Measurements from ENCODE around the gene SCD. TPM values are rescaled to one million over a fixed set of nuclear protein-coding genes. Genes with fewer than 3 reads are reported as not detected.

Gene SCD
- total and polyA plus RNA-seq, 2 of the 13 experiments (the other 11 are each of a cell fraction or from before 2014, with no cell fraction given), result 492 to 512 TPM

DNA sequence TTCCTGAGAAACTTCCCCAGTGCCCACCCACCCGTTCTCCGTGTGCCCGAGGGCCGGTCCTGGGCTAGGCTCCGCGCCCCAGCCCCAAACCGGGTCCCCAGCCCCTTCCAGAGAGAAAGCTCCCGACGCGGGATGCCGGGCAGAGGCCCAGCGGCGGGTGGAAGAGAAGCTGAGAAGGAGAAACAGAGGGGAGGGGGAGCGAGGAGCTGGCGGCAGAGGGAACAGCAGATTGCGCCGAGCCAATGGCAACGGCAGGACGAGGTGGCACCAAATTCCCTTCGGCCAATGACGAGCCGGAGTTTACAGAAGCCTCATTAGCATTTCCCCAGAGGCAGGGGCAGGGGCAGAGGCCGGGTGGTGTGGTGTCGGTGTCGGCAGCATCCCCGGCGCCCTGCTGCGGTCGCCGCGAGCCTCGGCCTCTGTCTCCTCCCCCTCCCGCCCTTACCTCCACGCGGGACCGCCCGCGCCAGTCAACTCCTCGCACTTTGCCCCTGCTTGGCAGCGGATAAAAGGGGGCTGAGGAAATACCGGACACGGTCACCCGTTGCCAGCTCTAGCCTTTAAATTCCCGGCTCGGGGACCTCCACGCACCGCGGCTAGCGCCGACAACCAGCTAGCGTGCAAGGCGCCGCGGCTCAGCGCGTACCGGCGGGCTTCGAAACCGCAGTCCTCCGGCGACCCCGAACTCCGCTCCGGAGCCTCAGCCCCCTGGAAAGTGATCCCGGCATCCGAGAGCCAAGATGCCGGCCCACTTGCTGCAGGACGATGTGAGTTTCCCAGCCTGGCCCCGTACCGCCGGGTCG is at the start of gene SCD (continued):
- no peak for TF ChIP-seq ELF4 (CRISPR knock-in tag; IDR thresholded peaks at IDR 0.05; ENCODE audit: borderline replicate concordance)
- 0 out of 2 replicates have a peak, but pooled peaks have one; percentile 26 for TF ChIP-seq ZNF629 (CRISPR knock-in tag; conservative IDR thresholded peaks at IDR 0.05)
- TF ChIP-seq NPAS2 (CRISPR knock-in tag; IDR thresholded peaks at IDR 0.05; ENCODE audit: borderline replicate concordance), result no peak
- TF ChIP-seq ZNF354B (CRISPR knock-in tag; IDR thresholded peaks at IDR 0.05), result no peak
- TF ChIP-seq, protein P1, sequence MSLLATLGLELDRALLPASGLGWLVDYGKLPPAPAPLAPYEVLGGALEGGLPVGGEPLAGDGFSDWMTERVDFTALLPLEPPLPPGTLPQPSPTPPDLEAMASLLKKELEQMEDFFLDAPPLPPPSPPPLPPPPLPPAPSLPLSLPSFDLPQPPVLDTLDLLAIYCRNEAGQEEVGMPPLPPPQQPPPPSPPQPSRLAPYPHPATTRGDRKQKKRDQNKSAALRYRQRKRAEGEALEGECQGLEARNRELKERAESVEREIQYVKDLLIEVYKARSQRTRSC (CRISPR knock-in tag; IDR thresholded peaks at IDR 0.05; ENCODE audit: low read depth), result no peak
- TF ChIP-seq MAFF (IDR thresholded peaks at IDR 0.05; ENCODE audit: low read depth, low read length), result no peak
- TF ChIP-seq ZNF101 (CRISPR knock-in tag; IDR thresholded peaks at IDR 0.05; ENCODE audit: borderline replicate concordance, low read depth), result no peak
- TF ChIP-seq, protein P2, sequence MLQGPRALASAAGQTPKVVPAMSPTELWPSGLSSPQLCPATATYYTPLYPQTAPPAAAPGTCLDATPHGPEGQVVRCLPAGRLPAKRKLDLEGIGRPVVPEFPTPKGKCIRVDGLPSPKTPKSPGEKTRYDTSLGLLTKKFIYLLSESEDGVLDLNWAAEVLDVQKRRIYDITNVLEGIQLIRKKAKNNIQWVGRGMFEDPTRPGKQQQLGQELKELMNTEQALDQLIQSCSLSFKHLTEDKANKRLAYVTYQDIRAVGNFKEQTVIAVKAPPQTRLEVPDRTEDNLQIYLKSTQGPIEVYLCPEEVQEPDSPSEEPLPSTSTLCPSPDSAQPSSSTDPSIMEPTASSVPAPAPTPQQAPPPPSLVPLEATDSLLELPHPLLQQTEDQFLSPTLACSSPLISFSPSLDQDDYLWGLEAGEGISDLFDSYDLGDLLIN (CRISPR knock-in tag; IDR thresholded peaks at IDR 0.05; ENCODE audit: borderline replicate concordance), result no peak
- TF ChIP-seq ZNF296 (CRISPR knock-in tag; conservative IDR thresholded peaks at IDR 0.05), result peak; percentile 24; the same call in 1 of the 2 replicates
- no peak for TF ChIP-seq ARHGAP35 (CRISPR knock-in tag; IDR thresholded peaks at IDR 0.05; ENCODE audit: borderline replicate concordance)
- TF ChIP-seq, protein P3, sequence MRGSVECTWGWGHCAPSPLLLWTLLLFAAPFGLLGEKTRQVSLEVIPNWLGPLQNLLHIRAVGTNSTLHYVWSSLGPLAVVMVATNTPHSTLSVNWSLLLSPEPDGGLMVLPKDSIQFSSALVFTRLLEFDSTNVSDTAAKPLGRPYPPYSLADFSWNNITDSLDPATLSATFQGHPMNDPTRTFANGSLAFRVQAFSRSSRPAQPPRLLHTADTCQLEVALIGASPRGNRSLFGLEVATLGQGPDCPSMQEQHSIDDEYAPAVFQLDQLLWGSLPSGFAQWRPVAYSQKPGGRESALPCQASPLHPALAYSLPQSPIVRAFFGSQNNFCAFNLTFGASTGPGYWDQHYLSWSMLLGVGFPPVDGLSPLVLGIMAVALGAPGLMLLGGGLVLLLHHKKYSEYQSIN (CRISPR knock-in tag; IDR thresholded peaks at IDR 0.05; ENCODE audit: borderline replicate concordance), result 0 out of 2 replicates have a peak, but pooled peaks have one; percentile 44
- peak; percentile 96 for TF ChIP-seq LCORL (IDR thresholded peaks at IDR 0.05)
- peak; percentile 89 for TF ChIP-seq LCORL (CRISPR knock-in tag; IDR thresholded peaks at IDR 0.05)
- no peak for TF ChIP-seq MBNL3 (CRISPR knock-in tag; conservative IDR thresholded peaks at IDR 0.05)
- TF ChIP-seq ZNF563 (CRISPR knock-in tag; IDR thresholded peaks at IDR 0.05), result peak; percentile 100
- TF ChIP-seq, protein P4, sequence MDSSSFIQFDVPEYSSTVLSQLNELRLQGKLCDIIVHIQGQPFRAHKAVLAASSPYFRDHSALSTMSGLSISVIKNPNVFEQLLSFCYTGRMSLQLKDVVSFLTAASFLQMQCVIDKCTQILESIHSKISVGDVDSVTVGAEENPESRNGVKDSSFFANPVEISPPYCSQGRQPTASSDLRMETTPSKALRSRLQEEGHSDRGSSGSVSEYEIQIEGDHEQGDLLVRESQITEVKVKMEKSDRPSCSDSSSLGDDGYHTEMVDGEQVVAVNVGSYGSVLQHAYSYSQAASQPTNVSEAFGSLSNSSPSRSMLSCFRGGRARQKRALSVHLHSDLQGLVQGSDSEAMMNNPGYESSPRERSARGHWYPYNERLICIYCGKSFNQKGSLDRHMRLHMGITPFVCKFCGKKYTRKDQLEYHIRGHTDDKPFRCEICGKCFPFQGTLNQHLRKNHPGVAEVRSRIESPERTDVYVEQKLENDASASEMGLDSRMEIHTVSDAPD (CRISPR knock-in tag; IDR thresholded peaks at IDR 0.05), result no peak
- TF ChIP-seq SPEN (CRISPR knock-in tag; IDR thresholded peaks at IDR 0.05; ENCODE audit: low read depth), result peak; percentile 71
- TF ChIP-seq ZNF772 (CRISPR knock-in tag; IDR thresholded peaks at IDR 0.05), result no peak
- no peak for TF ChIP-seq ZNF713 (CRISPR knock-in tag; IDR thresholded peaks at IDR 0.05)
- no peak for TF ChIP-seq HOXA9 (CRISPR knock-in tag; IDR thresholded peaks at IDR 0.05; ENCODE audit: borderline replicate concordance)
- TF ChIP-seq, protein P5, sequence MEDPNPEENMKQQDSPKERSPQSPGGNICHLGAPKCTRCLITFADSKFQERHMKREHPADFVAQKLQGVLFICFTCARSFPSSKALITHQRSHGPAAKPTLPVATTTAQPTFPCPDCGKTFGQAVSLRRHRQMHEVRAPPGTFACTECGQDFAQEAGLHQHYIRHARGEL (CRISPR knock-in tag; IDR thresholded peaks at IDR 0.05), result 0 out of 2 replicates have a peak, but pooled peaks have one; percentile 31
- TF ChIP-seq NONO (IDR thresholded peaks at IDR 0.05), result no peak
- peak; percentile 65 for TF ChIP-seq NONO (CRISPR knock-in tag; conservative IDR thresholded peaks at IDR 0.05)
- TF ChIP-seq ZFP62 (CRISPR knock-in tag; IDR thresholded peaks at IDR 0.05), result no peak
- peak; percentile 79; the same call in 1 of the 2 replicates for TF ChIP-seq ZNF230 (CRISPR knock-in tag; IDR thresholded peaks at IDR 0.05)
- peak; percentile 86 for TF ChIP-seq ZNF431 (CRISPR knock-in tag; IDR thresholded peaks at IDR 0.05; ENCODE audit: borderline replicate concordance, low read depth)
